ENCODE results near the gene CLEC16A. TPM values are rescaled to one million over a fixed set of nuclear protein-coding genes. Genes with fewer than 3 reads are reported as not detected.

The CLEC16A gene
- total RNA-seq, 1 donor from 2014 or later: 57.6 TPM

DNA sequence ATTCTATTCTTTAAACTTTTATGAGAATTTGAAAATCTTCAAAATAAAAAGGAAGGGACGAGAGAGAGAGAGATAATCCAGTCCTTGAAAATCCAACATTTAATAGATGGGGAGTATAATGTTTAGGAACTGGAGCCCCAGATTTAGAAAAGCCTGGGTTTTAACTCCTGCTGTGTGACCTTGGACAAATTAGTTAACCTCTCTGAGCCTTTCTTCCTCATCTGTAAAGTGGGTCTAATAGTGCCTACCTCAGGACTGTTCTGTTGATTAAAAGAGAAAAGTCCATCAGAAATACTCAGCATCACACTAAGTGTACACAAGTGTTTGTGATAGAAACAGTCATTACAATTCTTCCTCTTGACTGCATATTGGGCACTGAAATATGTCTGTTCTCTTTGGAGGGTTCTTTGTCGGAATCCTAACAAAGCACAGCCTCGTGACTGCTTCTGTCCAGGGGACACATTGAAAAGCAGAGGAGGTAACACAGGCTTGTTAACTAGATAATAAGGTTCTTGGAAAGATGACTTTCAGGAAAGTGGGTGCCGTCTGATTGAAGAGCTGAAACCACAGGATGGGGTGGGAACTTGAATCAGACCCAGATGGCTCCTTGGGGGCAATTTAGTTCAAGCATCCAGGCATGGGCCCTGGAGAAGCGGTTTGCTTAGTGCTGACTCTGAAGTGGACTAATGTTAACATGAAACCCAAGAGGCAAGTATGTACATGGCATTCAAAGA, 128.2 kb downstream of the CLEC16A start:
- Mint-ChIP-seq H3K4me3 (no peak overlapping the region), H3K27ac (no peak overlapping the region), H3K4me1 (peaks cover 47% of the 10 kb centered on the region)

GRCh38 chr16:11073407-11073999, 129.1 kb downstream of the CLEC16A start:
- CTCF ChIA-PET: interaction anchor here (3.1 kb wide), 1 partner anchor 181 kb away, joined by 14 read pairs; the partner anchor contains the start of gene SOCS1
- Mint-ChIP-seq H3K4me1 (peaks cover 55% of the 10 kb centered on the region), H3K4me3 (no peak overlapping the region), H3K27me3 (no peaks in the 10 kb centered on the region), H3K9me3 (no peaks in the 10 kb centered on the region), H3K36me3 (ENCODE audit: low read depth) (peaks cover 34% of the 10 kb centered on the region), H3K27ac (peak overlapping the region; percentile 43)
- ATAC-seq (ENCODE audit: low read depth) (no peak), DNase-seq (no peak)
- POLR2A ChIA-PET: interaction anchor here (0.6 to 1.4 kb wide), 4 partner anchors 10 to 201 kb away, joined by 3 to 5 read pairs (median 4); partner anchors contain the start of gene SOCS1
- intact Hi-C loops (cut with micrococcal nuclease): no loop called here
- TF ChIP-seq, protein P1, sequence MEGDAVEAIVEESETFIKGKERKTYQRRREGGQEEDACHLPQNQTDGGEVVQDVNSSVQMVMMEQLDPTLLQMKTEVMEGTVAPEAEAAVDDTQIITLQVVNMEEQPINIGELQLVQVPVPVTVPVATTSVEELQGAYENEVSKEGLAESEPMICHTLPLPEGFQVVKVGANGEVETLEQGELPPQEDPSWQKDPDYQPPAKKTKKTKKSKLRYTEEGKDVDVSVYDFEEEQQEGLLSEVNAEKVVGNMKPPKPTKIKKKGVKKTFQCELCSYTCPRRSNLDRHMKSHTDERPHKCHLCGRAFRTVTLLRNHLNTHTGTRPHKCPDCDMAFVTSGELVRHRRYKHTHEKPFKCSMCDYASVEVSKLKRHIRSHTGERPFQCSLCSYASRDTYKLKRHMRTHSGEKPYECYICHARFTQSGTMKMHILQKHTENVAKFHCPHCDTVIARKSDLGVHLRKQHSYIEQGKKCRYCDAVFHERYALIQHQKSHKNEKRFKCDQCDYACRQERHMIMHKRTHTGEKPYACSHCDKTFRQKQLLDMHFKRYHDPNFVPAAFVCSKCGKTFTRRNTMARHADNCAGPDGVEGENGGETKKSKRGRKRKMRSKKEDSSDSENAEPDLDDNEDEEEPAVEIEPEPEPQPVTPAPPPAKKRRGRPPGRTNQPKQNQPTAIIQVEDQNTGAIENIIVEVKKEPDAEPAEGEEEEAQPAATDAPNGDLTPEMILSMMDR (IDR thresholded peaks at IDR 0.05): no peak

More for the DNA sequence above, 128.2 kb downstream of the CLEC16A start:
- intact Hi-C loops (cut with micrococcal nuclease): no loop called here
- Mint-ChIP-seq H3K27me3 (no peaks in the 10 kb centered on the region), H3K9me3 (no peaks in the 10 kb centered on the region), H3K36me3 (ENCODE audit: low read depth) (peaks cover 34% of the 10 kb centered on the region)
- no peak for ATAC-seq (ENCODE audit: low read depth)
- TF ChIP-seq, protein P1 (IDR thresholded peaks at IDR 0.05): no peak
- ChIA-PET CTCF (no interaction called here), POLR2A (interaction anchor here (0.6 kb wide), 1 partner anchor 202 kb away, joined by 5 read pairs; no protein-coding TSS in a partner anchor)
- DNase-seq: no peak

DNA sequence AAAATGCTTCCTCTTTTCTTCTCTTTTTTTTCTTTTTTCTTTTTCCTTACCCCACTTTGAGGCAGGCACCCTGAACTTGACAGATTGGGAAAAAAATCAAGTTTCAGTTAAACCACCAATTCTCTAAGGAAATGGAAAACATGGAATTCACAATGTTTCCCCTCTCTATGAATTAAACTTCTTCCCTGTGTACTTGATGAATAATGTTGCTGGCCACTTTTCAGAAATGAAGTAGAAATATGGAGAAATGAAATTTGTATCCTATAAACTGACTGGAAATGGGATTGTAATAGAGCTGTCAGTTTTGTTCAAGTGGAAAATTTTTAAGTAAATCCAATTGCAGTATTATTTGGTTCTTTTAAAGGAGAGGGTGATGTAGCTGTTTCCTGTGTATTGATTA, 129.8 kb downstream of the CLEC16A start:
- H3K27me3 Mint-ChIP-seq: no peaks in the 10 kb centered on the region
- ATAC-seq (ENCODE audit: low read depth): no peak
- H3K36me3 Mint-ChIP-seq (ENCODE audit: low read depth): peaks cover 34% of the 10 kb centered on the region
- ChIA-PET POLR2A (interaction anchor here (0.7 to 1.4 kb wide), 4 partner anchors 10 to 182 kb away, joined by 3 to 5 read pairs (median 3); partner anchors contain the start of gene SOCS1), CTCF (interaction anchor here (3.1 kb wide), 1 partner anchor 181 kb away, joined by 14 read pairs; the partner anchor contains the start of gene SOCS1)
- H3K9me3 Mint-ChIP-seq: no peaks in the 10 kb centered on the region
- peak overlapping the region; percentile 63 for H3K27ac Mint-ChIP-seq
- TF ChIP-seq, protein P1 (IDR thresholded peaks at IDR 0.05): no peak
- H3K4me3 Mint-ChIP-seq: no peak overlapping the region
- no peak for DNase-seq
- peaks cover 60% of the 10 kb centered on the region for H3K4me1 Mint-ChIP-seq
- intact Hi-C loops (cut with micrococcal nuclease): no loop called here

DNA sequence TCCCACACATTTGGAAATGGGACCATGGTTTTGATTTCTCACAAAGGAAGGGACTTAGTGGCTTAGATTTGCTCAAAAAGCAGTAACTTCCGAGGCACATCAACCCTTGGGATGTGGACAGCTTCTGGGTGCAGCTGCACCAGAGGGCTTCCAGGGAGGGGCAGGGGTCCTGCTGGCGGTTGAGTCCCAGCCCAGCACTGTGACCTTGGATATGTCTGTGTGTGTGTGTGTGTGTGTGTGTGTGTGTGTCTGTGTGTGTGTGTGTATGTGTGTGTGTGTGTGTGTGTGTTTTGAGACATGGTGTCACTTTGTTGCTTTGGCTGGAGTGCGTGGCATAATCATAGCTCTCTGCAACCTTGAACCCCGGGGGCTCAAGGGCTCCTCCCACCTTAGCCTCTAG, 130.8 kb downstream of the CLEC16A start:
- DNase-seq (no peak), ATAC-seq (ENCODE audit: low read depth) (no peak)
- H3K27me3 Mint-ChIP-seq: no peaks in the 10 kb centered on the region
- H3K9me3 Mint-ChIP-seq: no peaks in the 10 kb centered on the region
- TF ChIP-seq, protein P1 (IDR thresholded peaks at IDR 0.05): no peak
- peaks cover 37% of the 10 kb centered on the region for H3K36me3 Mint-ChIP-seq (ENCODE audit: low read depth)
- peaks cover 71% of the 10 kb centered on the region for H3K4me1 Mint-ChIP-seq
- H3K27ac Mint-ChIP-seq: peak overlapping the region; percentile 95
- intact Hi-C loops (cut with micrococcal nuclease): loop anchor here (5.0 kb wide), 2 partner anchors 222 to 287 kb away; no protein-coding TSS in a partner anchor
- ChIA-PET POLR2A (interaction anchor here (0.9 to 5.4 kb wide), 9 partner anchors 20 to 180 kb away, joined by 3 to 78 read pairs (median 8); partner anchors contain the start of gene SOCS1), CTCF (interaction anchor here (1.0 to 3.1 kb wide), 3 partner anchors 110 to 180 kb away, joined by 3 to 14 read pairs (median 4); partner anchors contain the start of gene SOCS1)
- H3K4me3 Mint-ChIP-seq: no peak overlapping the region
